Parathyroid adenoma (tissue), 2 donors: Measurements from ENCODE around the gene ANK2.
A peak's percentile ranks its signal among the peaks of the same experiment; 100 is the strongest.

ENCODE experiments used
- H2AFZ ChIP-seq: fragments of 300-600 bp; sonication (generic); one replicate; pipeline ENCODE4 v1.7.0; 2017; ENCODE audit warnings: antibody characterized with exemption, mild to moderate bottlenecking
- H3K27ac ChIP-seq: fragments of 300-600 bp; sonication (generic); one replicate; pipeline ENCODE4 v1.7.0; 2017
- H3K27me3 ChIP-seq: fragments of 300-600 bp; sonication (generic); one replicate; pipeline ENCODE4 v1.7.0; 2017; ENCODE audit warnings: low read length; ENCODE audit not compliant: control insufficient read depth, insufficient read depth
- H3K36me3 ChIP-seq: fragments of 300-600 bp; sonication (generic); one replicate; pipeline ENCODE4 v1.7.0; 2017; ENCODE audit warnings: low read length; ENCODE audit not compliant: control insufficient read depth, insufficient read depth
- H3K4me1 ChIP-seq: fragments of 300-600 bp; sonication (generic); one replicate; pipeline ENCODE4 v1.7.0; 2017; ENCODE audit warnings: control low read depth
- H3K4me2 ChIP-seq: fragments of 300-600 bp; sonication (generic); one replicate; pipeline ENCODE4 v1.7.0; 2017; ENCODE audit warnings: low read length
- H3K4me3 ChIP-seq: fragments of 300-600 bp; sonication (generic); one replicate; pipeline ENCODE4 v1.7.0; 2017; ENCODE audit warnings: low read depth, low read length
- H3K79me2 ChIP-seq: fragments of 300-600 bp; sonication (generic); one replicate; pipeline ENCODE4 v1.7.0; 2017; ENCODE audit warnings: control low read depth
- H3K9ac ChIP-seq: fragments of 300-600 bp; sonication (generic); one replicate; pipeline ENCODE4 v1.7.0; 2017; ENCODE audit warnings: mild to moderate bottlenecking
- H3K9me3 ChIP-seq: fragments of 300-600 bp; sonication (generic); one replicate; pipeline ENCODE4 v1.7.0; 2017; ENCODE audit warnings: low read length; ENCODE audit not compliant: control insufficient read depth
- TF ChIP-seq, protein P1 (sequence below): fragments of 300-600 bp; sonication (generic); IDR thresholded peaks from one replicate; pipeline ENCODE4 v1.7.0; 2017; ENCODE audit warnings: antibody characterized with exemption, mild to moderate bottlenecking
- donor health status: primary hyperparathyroidism.

ANK2 gene

DNA sequence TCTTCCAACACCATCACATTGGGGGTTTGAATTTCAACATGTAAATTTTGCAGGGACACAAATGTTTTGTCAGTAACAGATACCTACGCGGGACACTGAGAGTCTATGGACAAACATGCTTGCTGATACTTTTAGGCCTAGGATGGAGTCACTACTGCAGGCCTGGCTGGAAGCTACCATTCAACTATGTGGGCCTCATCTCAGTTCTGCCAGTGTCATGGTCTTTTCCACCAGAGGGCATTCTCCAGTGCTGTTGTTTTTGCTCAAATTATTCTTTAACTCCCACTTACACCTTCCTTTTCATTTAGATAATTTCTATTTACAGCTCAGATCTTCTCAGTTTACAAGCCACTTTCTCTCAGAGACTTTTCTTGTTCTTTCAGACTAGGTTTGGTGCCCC lies 7.0 kb upstream of the ANK2 start:
- no peaks in the 10 kb centered on the region for H3K36me3 ChIP-seq
- H3K79me2 ChIP-seq: no peaks in the 10 kb centered on the region
- H3K9ac ChIP-seq: no peak overlapping the region
- H3K27ac ChIP-seq: no peak overlapping the region
- H3K4me1 ChIP-seq: no peaks in the 10 kb centered on the region
- H3K27me3 ChIP-seq: no peaks in the 10 kb centered on the region
- TF ChIP-seq, protein P1, sequence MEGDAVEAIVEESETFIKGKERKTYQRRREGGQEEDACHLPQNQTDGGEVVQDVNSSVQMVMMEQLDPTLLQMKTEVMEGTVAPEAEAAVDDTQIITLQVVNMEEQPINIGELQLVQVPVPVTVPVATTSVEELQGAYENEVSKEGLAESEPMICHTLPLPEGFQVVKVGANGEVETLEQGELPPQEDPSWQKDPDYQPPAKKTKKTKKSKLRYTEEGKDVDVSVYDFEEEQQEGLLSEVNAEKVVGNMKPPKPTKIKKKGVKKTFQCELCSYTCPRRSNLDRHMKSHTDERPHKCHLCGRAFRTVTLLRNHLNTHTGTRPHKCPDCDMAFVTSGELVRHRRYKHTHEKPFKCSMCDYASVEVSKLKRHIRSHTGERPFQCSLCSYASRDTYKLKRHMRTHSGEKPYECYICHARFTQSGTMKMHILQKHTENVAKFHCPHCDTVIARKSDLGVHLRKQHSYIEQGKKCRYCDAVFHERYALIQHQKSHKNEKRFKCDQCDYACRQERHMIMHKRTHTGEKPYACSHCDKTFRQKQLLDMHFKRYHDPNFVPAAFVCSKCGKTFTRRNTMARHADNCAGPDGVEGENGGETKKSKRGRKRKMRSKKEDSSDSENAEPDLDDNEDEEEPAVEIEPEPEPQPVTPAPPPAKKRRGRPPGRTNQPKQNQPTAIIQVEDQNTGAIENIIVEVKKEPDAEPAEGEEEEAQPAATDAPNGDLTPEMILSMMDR: no peak
- no peak overlapping the region for H3K4me3 ChIP-seq
- no peak overlapping the region for H2AFZ ChIP-seq
- no peaks in the 10 kb centered on the region for H3K9me3 ChIP-seq
- no peak overlapping the region for H3K4me2 ChIP-seq

DNA sequence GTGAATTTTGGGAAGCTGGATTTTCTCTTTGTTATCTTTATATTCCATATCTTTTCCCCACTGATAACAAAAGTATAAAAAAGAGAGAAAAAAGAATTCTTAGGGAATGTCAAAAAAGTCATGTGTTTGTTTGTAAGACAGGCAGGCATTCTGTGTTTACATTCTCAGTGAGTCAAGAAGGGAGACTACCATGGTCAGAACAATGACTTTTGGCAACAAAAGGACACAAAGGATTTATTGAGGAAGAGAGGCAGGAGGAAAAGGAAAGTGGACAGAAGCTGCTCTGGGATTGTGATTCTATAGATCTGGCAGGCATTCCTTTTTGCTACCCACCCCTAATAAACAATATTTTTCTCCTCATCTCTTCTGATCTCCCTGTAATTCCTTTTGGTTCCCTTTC lies 5.9 kb upstream of the ANK2 start:
- no peaks in the 10 kb centered on the region for H3K27me3 ChIP-seq
- H3K9me3 ChIP-seq: no peaks in the 10 kb centered on the region
- no peak overlapping the region for H3K27ac ChIP-seq
- no peak overlapping the region for H2AFZ ChIP-seq
- no peaks in the 10 kb centered on the region for H3K36me3 ChIP-seq
- TF ChIP-seq, protein P1: no peak
- no peak overlapping the region for H3K9ac ChIP-seq
- H3K79me2 ChIP-seq: no peaks in the 10 kb centered on the region
- no peak overlapping the region for H3K4me3 ChIP-seq
- no peak overlapping the region for H3K4me2 ChIP-seq
- no peaks in the 10 kb centered on the region for H3K4me1 ChIP-seq

DNA sequence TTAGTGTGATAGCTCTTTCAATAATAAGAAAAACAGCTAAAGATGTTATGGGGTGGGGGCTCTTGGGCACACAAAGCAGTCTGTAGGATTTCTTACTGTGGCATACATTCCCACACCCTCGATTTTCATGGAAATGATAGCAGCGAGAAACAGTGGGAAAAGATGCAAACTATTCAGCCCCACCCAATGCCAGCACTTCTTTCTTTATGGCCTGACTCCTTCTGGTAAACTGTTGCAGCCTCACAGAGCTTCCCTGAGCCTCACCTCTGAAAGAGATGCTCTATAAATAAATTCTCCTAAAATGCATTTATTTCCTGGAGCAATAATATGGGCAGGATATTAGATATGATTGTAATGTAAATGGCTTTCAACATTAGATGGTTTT lies 910 bp downstream of the ANK2 start:
- Histone ChIP-seq H3K4me1 (peaks cover 12% of the 10 kb centered on the region), H3K27me3 (no peaks in the 10 kb centered on the region), H3K79me2 (no peaks in the 10 kb centered on the region), H2AFZ (peak overlapping the region; percentile 73), H3K4me3 (no peak overlapping the region), H3K27ac (peak overlapping the region; percentile 82), H3K9ac (no peak overlapping the region), H3K9me3 (no peaks in the 10 kb centered on the region), H3K36me3 (no peaks in the 10 kb centered on the region), H3K4me2 (no peak overlapping the region)
- TF ChIP-seq, protein P1: no peak

DNA sequence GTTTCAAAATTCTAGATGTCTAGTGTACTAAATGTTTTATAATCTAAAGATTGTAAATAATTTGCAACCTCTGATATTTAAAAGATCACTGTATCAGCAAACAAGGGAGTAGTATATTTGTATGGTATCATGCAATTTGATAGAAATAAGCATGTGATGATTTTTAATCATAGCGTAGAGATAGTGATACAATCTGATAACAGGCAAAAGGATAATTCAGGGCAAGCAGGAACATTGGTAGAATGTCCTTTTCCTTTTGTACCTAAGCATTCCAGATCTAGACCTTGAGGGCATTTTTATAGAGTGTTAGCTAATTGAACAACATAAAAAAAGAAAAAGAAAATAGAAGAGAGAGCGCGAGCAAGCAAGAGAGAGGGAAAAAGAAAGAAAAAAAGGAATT lies 1.4 kb downstream of the ANK2 start:
- H3K4me2 ChIP-seq: no peak overlapping the region
- H3K4me1 ChIP-seq: peaks cover 12% of the 10 kb centered on the region
- H3K27me3 ChIP-seq: no peaks in the 10 kb centered on the region
- no peak overlapping the region for H3K4me3 ChIP-seq
- no peaks in the 10 kb centered on the region for H3K9me3 ChIP-seq
- H3K9ac ChIP-seq: no peak overlapping the region
- no peak overlapping the region for H2AFZ ChIP-seq
- peaks cover 3% of the 10 kb centered on the region for H3K79me2 ChIP-seq
- H3K36me3 ChIP-seq: no peaks in the 10 kb centered on the region
- peak overlapping the region; percentile 82 for H3K27ac ChIP-seq
- TF ChIP-seq, protein P1: no peak

DNA sequence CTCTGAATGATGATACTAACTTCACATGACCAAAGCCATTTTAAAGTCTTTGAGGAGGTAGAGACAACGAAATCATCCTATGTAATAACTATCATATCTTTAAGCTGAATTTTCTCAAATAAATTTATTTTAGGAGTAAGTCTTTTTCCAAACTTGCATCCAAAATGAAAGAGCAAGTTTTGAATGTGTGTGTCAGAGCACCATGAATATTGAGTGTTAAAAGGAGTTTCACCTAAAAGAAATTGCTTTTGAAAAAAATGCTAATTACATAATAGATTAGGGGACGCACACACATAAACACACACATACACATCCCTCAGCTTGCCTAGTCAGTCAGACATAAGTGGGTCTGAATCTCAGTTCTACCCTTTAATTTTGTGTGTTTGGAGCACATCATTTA lies 1.9 kb downstream of the ANK2 start:
- peaks cover 3% of the 10 kb centered on the region for H3K79me2 ChIP-seq
- peaks cover 12% of the 10 kb centered on the region for H3K4me1 ChIP-seq
- peak overlapping the region; percentile 82 for H3K27ac ChIP-seq
- TF ChIP-seq, protein P1: no peak
- H3K9me3 ChIP-seq: no peaks in the 10 kb centered on the region
- no peak overlapping the region for H3K4me2 ChIP-seq
- H3K36me3 ChIP-seq: no peaks in the 10 kb centered on the region
- no peak overlapping the region for H3K4me3 ChIP-seq
- no peak overlapping the region for H3K9ac ChIP-seq
- no peak overlapping the region for H2AFZ ChIP-seq
- H3K27me3 ChIP-seq: no peaks in the 10 kb centered on the region
